C4-2B (cell line): ENCODE data around the gene MAGI2.

Experiments
- CTCF ChIP-seq: fragments of 450-650 bp; conservative IDR thresholded peaks from 2 replicates; pipeline ENCODE4 v1.5.1; 2017; ENCODE audit warnings: mild to moderate bottlenecking
- ZFX ChIP-seq: fragments of 450-650 bp; IDR thresholded peaks from 2 replicates; pipeline ENCODE4 v1.6.1; 2017

- no peak for TF ChIP-seq CTCF
- no peak for TF ChIP-seq ZFX
Observed at GRCh38 chr7:78370936-78371335, 1082.5 kb downstream of the MAGI2 start.
